H1 (cell line): ENCODE results near the gene IFNK. TPM values are rescaled to one million over a fixed set of nuclear protein-coding genes. Genes with fewer than 3 reads are reported as not detected.
A peak's percentile ranks its signal among the peaks of the same experiment; 100 is the strongest.

Experiments
- ASH2L ChIP-seq: fragments of 200-600, 300-600 bp; sonication (generic); IDR thresholded peaks from one replicate; pipeline ENCODE4 v1.7.1; 2017; ENCODE audit warnings: low read length
- CBX8 ChIP-seq: fragments of 300-800, 300-1000 bp; sonication (generic); IDR thresholded peaks from 2 replicates; pipeline ENCODE4 v1.7.1; 2016; ENCODE audit warnings: low read depth, low read length, borderline replicate concordance
- CHD2 ChIP-seq: IDR thresholded peaks from 2 replicates; pipeline ENCODE4 v1.6.1; 2012; ENCODE audit warnings: low read length, improper control_type of control experiment
- CTBP2 ChIP-seq: IDR thresholded peaks from 2 replicates; pipeline ENCODE4 v1.7.0; 2011; ENCODE audit warnings: borderline replicate concordance, mild to moderate bottlenecking, moderate library complexity, mixed read lengths, low read length; ENCODE audit not compliant: insufficient read depth, insufficient read length
- EP300 ChIP-seq, 2 experiments: IDR thresholded peaks; 1 replicate in 1 of 2; 2 replicates in 1 of 2; pipeline ENCODE4 v1.6.1; 2011 to 2012; ENCODE audit warnings: low read depth in 2 of 2, low read length in 2 of 2, mild to moderate bottlenecking in 2 of 2, borderline replicate concordance in 1 of 2, inconsistent platforms in 1 of 2, moderate library complexity in 1 of 2
- EZH2 ChIP-seq: fragments of 200-600 bp; sonication (generic); IDR thresholded peaks from 2 replicates; pipeline ENCODE4 v1.7.1; 2012; ENCODE audit warnings: low read depth, mild to moderate bottlenecking, moderate library complexity, low read length, inconsistent platforms; ENCODE audit not compliant: severe bottlenecking
- GABPA ChIP-seq: IDR thresholded peaks from 2 replicates; pipeline ENCODE4 v1.6.1; 2011; ENCODE audit warnings: mild to moderate bottlenecking, low read length, moderate library complexity, borderline replicate concordance; ENCODE audit not compliant: insufficient read depth
- HDAC2 ChIP-seq, 2 experiments: fragments of 300-600 bp in 1 of 2; sonication (generic) in 1 of 2; IDR thresholded peaks; 2 replicates each; pipeline ENCODE4 v1.6.1; 2011 to 2012; ENCODE audit warnings: low read depth in 2 of 2, low read length in 2 of 2, mild to moderate bottlenecking in 2 of 2, moderate library complexity in 2 of 2, borderline replicate concordance in 1 of 2, inconsistent platforms in 1 of 2
- NANOG ChIP-seq: IDR thresholded peaks from 2 replicates; pipeline ENCODE4 v1.6.1; 2011; ENCODE audit warnings: low read length, low read depth, mild to moderate bottlenecking, inconsistent platforms; ENCODE audit not compliant: insufficient read depth, poor library complexity, severe bottlenecking
- PHF8 ChIP-seq: fragments of 200-600 bp; sonication (generic); conservative IDR thresholded peaks from 2 replicates; pipeline ENCODE4 v1.7.1; 2012; ENCODE audit warnings: low read depth, mild to moderate bottlenecking, inconsistent platforms, low read length, moderate library complexity
- POLR2AphosphoS5 ChIP-seq: IDR thresholded peaks from 2 replicates; pipeline ENCODE4 v1.6.1; 2011; ENCODE audit warnings: low read depth, low read length
- RBBP5 ChIP-seq: IDR thresholded peaks from 2 replicates; pipeline ENCODE4 v1.7.1; 2012; ENCODE audit warnings: low read depth, mild to moderate bottlenecking, inconsistent platforms, low read length, moderate library complexity, borderline replicate concordance
- RNF2 ChIP-seq: fragments of 200-900, 300-1000 bp; sonication (generic); IDR thresholded peaks from 2 replicates; pipeline ENCODE4 v1.7.1; 2016; ENCODE audit warnings: borderline replicate concordance, low read depth, mild to moderate bottlenecking, antibody characterized with exemption, low read length; ENCODE audit not compliant: poor library complexity, severe bottlenecking; ENCODE audit errors: missing control alignments
- SIN3A ChIP-seq, 2 experiments: IDR thresholded peaks in 1 of 2; conservative IDR thresholded peaks in 1 of 2; 2 replicates each; pipeline ENCODE4 v1.6.1; 2011 to 2012; ENCODE audit warnings: low read length in 2 of 2, improper control_type of control experiment in 1 of 2, low read depth in 1 of 2, mild to moderate bottlenecking in 1 of 2
- TBP ChIP-seq: IDR thresholded peaks from 2 replicates; pipeline ENCODE4 v1.6.1; 2011; ENCODE audit warnings: low read depth, low read length, improper control_type of control experiment
- polyA plus RNA-seq, 7 experiments: library from polyadenylated mRNA; depleted of rRNA in 3 of 7; stranded (reverse) in 5 of 7; unstranded in 2 of 7; fragments of >200 nt in 5 of 7; fragments of 200-250 nt in 2 of 7; gene quantifications; 1 replicate in 5 of 7; 2 replicates in 1 of 7; 4 replicates in 1 of 7; pipeline versions ENCODE4 v1.2.1 to v1.2.3, GENCODE V29; 2011 to 2013; ENCODE audit warnings: missing spikeins in 2 of 7, mixed read lengths in 2 of 7
- total RNA-seq: library from RNA; stranded (reverse); fragmentation: NEBNext Ultra II Directional; extraction: Animal tissue kit (Norgen Biotek cat#: 25700); gene quantifications from 2 replicates; pipeline ENCODE4 v1.2.1, GENCODE V29; 2021
- TF ChIP-seq, protein P1 (sequence below), 3 experiments: IDR thresholded peaks; 1 replicate in 2 of 3; 2 replicates in 1 of 3; pipeline versions ENCODE4 v1.5.1 to v1.6.1; 2011; ENCODE audit warnings: low read length in 3 of 3, mild to moderate bottlenecking in 3 of 3, inconsistent platforms in 2 of 3, low read depth in 1 of 3, moderate library complexity in 1 of 3; ENCODE audit not compliant: insufficient read depth in 1 of 3; ENCODE audit errors: control extremely low read depth in 1 of 3
- TF ChIP-seq, protein P2 (sequence below): IDR thresholded peaks from 2 replicates; pipeline ENCODE4 v1.6.1; 2012; ENCODE audit warnings: inconsistent platforms

The IFNK gene
- total and polyA plus RNA-seq, 2 of the 8 experiments (the other 6 are each of a cell fraction or from before 2014, with no cell fraction given) = not detected

DNA sequence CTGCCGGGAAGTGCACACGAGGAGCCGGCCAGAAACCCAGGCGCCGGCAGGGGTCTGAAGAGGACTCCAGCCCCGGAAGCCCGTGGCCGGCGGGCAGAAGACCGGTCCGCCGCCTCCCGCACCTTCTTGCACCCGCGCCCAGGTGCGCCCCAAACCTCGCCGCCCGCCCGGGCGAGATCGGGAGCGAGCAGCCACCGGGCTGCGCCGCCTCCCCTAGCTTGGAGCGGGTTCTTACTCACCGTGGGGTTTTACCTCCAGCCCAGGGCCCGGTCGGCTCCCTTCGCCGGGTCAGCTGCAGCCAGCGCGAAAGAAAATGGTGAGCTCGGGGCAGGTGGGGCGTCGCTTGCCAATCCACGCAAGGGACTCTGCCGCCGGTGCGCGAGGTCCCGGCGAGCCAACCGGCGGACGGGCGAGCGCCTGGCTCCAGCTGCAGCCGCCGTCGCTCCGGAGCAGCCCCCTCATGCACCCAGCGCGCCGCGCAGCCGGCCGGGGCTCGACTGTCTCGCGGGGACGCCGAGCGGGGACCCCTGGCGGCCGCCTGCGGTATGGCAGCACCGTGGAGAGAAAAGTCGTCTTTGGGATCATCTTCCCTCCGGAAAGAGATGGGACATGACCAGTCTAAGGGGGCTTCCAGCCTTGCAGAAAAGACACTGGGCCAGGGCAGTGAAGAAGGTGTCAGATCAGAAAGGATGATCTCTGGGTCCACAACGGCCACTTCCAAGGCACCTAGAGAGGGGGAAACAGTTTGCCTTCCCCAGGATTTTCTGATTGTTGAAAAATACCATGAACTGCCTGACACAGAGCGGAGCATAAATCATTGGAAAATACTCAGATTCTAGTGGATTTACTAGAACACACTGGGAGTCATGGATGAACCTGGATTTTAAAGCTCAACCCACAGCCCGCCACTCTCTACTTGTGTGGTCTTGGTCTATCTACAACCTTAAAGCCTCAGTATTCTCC lies 5.5 kb downstream of the IFNK start, which contains the start of gene MOB3B (continued):
- TF ChIP-seq, protein P1, sequence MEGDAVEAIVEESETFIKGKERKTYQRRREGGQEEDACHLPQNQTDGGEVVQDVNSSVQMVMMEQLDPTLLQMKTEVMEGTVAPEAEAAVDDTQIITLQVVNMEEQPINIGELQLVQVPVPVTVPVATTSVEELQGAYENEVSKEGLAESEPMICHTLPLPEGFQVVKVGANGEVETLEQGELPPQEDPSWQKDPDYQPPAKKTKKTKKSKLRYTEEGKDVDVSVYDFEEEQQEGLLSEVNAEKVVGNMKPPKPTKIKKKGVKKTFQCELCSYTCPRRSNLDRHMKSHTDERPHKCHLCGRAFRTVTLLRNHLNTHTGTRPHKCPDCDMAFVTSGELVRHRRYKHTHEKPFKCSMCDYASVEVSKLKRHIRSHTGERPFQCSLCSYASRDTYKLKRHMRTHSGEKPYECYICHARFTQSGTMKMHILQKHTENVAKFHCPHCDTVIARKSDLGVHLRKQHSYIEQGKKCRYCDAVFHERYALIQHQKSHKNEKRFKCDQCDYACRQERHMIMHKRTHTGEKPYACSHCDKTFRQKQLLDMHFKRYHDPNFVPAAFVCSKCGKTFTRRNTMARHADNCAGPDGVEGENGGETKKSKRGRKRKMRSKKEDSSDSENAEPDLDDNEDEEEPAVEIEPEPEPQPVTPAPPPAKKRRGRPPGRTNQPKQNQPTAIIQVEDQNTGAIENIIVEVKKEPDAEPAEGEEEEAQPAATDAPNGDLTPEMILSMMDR (IDR thresholded peaks at IDR 0.05; ENCODE audit: control extremely low read depth in 1 of 3, insufficient read depth in 1 of 3, low read depth in 1 of 3, low read length in 3 of 3) = peak; percentile 84 to 90 (median 85)
- TF ChIP-seq, protein P2, sequence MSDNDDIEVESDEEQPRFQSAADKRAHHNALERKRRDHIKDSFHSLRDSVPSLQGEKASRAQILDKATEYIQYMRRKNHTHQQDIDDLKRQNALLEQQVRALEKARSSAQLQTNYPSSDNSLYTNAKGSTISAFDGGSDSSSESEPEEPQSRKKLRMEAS = peak; percentile 71
- TF ChIP-seq CTBP2 (peak; percentile 57), GABPA (no peak), TBP (peak; percentile 38; the same call in 1 of the 2 replicates), EP300 (IDR thresholded peaks at IDR 0.05; ENCODE audit: borderline replicate concordance in 1 of 2, low read depth in 2 of 2, low read length in 2 of 2) (no peak), CBX8 (no peak), CHD2 (0 out of 2 replicates have a peak, but pooled peaks have one; percentile 31), EZH2 (peak; percentile 38), SIN3A (conservative IDR thresholded peaks at IDR 0.05 in 1 of 2, IDR thresholded peaks at IDR 0.05 in 1 of 2; ENCODE audit: low read depth in 1 of 2, low read length in 2 of 2) (peak in 1 of 2 experiments; percentile 58; a peak in 1 of 4 replicates), ASH2L (peak; percentile 47), NANOG (no peak), RNF2 (no peak), RBBP5 (peak; percentile 89), POLR2AphosphoS5 (no peak), PHF8 (peak; percentile 20; the same call in 1 of the 2 replicates), HDAC2 (IDR thresholded peaks at IDR 0.05; ENCODE audit: borderline replicate concordance in 1 of 2, low read depth in 2 of 2, low read length in 2 of 2) (peak in 1 of 2 experiments; percentile 52; a peak in 1 of 4 replicates)
